Umbilical cord (tissue), 2 donors: ENCODE data around the gene GSTA3. TPM values are rescaled to one million over a fixed set of nuclear protein-coding genes. Genes with fewer than 3 reads are reported as not detected.
"Not testable (repeated sequence)": the region's sequence is repeated elsewhere in the genome, so short reads cannot be mapped to it uniquely, and the experiment has no call there.

ENCODE experiments used
- DNase-seq: peaks from one replicate; pipeline ENCODE4 v3.0.0-alpha.2; 2015; ENCODE audit warnings: low spot score
- total RNA-seq: library from RNA; depleted of rRNA; stranded (reverse); fragments of >200 nt; gene quantifications from one replicate; pipeline ENCODE4 v1.2.3, GENCODE V29; 2014; ENCODE audit warnings: low replicate concordance; ENCODE audit not compliant: insufficient read depth

Gene GSTA3
- total RNA-seq, 1 donor from 2014 or later = not detected

GRCh38 chr6:52868240-52868639 is 41.3 kb downstream of the GSTA3 start:
- DNase-seq = no peak

GRCh38 chr6:52861151-52861550 is 48.3 kb downstream of the GSTA3 start:
- not testable (repeated sequence) for DNase-seq

GRCh38 chr6:52858416-52858815 is 51.1 kb downstream of the GSTA3 start:
- no peak for DNase-seq

- peak; percentile 10 for DNase-seq
Measured at GRCh38 chr6:52856137-52856536, 53.4 kb downstream of the GSTA3 start.

GRCh38 chr6:52849137-52849536 is 60.4 kb downstream of the GSTA3 start:
- DNase-seq = no peak

Other genes starting within 250 kb of the GSTA3 start
- gene TMEM14A, start 238.6 kb downstream of the GSTA3 start, total RNA-seq = 26.0 TPM
- gene GSTA2, start 146.2 kb downstream of the GSTA3 start, total RNA-seq = 3.4 TPM
- gene GSTA1, start 105.9 kb downstream of the GSTA3 start, total RNA-seq = not detected
- not detected for gene GSTA5, start 68.9 kb downstream of the GSTA3 start, total RNA-seq
- 19.7 TPM for gene GSTA4, start 85.6 kb upstream of the GSTA3 start, total RNA-seq
- gene CILK1, start 152.1 kb upstream of the GSTA3 start, total RNA-seq = 14.7 TPM
- gene FBXO9, start 155.7 kb upstream of the GSTA3 start, total RNA-seq = 46.0 TPM
- not detected for gene GCM1, start 239.1 kb upstream of the GSTA3 start, total RNA-seq